T-helper 22 cell (primary cell): ENCODE results near the gene NFIL3.
A peak's percentile ranks its signal among the peaks of the same experiment; 100 is the strongest.
"Not testable (repeated sequence)": the region's sequence is repeated elsewhere in the genome, so short reads cannot be mapped to it uniquely, and the experiment has no call there.

Experiments used
- DNase-seq: peaks from one replicate; pipeline ENCODE4 v3.0.0-alpha.2; 2020; ENCODE audit warnings: low read depth

NFIL3 gene

DNA sequence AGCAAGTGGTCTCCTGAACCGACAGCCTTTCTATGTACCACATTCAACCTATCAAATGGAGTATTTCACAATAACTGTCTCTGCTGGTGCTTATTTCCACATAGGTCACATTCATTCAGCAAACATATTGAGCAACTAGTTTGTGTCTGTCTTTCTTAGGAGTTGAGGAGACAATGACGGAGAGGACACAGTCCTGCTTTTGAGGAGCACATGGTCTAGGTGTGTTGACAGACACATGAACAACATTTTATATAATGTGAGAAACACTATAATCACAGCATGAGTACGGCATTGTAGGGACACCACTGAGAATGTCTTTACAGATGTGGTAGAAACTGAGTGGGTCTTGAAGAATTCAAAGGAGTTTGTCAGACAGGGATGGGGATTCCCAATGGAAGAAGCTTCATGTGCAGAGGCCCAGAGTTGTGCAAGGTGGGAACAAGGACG lies 28.5 kb downstream of the NFIL3 start:
- DNase-seq = no peak

DNA sequence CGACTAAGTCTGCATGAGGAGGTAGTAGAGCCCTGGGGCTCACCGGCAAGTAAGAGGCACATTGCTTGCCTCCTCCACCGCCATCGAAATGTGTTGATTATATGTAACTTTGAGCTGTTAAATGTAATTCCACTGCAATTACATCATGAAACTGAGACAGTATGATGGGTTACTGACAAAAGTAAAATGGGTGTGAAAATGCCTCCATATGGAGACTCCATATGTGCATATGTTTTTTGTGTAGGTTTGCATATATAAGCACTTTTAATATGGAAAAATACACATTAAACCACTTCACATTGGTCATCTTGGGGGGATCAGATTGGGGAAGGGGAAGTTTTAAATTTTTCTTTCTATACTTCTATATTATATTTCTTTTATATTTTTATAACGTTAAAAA lies 29.8 kb downstream of the NFIL3 start:
- no peak for DNase-seq

DNA sequence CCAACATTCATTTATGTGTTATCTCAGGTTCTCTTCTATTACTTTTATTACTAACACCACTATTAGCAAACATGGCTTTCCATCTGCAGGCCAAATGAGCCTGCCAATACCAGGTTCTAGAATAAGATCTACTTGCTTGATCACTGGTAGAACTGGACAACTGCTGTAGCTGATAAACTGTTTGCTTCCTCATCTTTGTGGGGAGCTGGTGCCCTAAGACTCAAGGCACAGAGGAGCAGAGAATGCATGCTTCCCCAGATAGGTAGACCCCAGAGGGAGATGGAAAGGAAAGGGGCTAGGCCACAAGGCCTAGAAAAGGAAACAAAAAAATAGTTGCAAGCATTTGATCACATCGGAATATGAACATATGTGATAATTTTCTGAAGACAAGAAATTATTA lies 31.2 kb downstream of the NFIL3 start:
- no peak for DNase-seq

DNA sequence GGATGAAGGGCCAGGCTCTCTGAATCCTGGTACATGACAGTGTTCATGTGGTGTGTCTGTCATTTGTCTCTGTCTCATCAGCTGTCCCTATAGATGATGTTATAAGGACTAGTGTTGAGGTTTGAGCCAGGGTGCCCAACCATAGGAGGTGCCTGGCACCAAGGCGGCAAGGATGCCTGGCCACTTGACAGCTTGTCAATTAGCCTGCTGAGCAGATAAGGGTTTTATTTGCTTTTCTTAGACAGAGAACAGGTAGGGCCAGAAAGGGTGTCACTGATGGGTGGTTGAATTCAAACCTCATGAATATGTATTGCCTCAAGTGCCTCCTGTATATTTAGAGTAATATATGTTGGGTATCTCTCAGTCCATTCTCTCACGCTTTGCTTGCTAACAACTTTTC lies 31.8 kb downstream of the NFIL3 start:
- DNase-seq = no peak

DNA sequence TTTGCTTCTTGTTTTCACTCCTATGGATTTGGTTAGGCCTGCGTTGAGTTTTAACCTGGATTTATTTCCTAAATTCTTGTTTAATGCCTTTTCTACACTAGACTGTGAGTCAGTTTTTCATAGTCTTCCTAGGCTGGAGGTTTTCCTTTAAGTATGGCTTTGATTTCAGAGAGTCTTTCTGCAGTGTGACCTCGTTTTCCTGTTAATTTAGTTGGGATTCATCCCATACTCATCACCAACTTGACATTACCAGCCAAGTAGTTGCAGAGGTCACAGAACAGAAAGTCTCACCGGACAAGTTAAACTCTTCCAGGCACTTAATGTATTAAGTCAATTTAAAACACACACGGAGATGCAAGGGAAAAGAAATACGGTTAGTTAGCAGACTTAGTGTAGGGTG lies 32.2 kb downstream of the NFIL3 start:
- no peak for DNase-seq

DNA sequence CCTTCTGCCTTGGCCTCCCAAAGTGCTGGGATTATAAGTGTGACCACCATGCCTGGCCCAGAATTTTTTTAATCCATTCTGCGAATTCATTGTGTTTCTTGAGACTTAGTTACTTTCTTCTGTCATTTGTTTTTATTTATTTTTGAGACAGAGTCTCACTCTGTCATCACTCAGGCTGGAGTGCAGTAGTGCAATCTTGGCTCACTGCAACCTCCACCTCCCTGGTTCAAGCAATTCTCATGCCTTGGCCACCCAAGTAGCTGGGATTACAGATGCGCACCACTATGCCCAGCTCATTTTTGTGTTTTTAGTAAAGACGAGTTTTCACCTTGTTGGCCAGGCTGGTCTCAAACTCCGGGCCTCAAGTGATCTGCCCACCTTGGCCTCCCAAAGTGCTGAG lies 33.9 kb downstream of the NFIL3 start:
- not testable (repeated sequence) for DNase-seq

DNA sequence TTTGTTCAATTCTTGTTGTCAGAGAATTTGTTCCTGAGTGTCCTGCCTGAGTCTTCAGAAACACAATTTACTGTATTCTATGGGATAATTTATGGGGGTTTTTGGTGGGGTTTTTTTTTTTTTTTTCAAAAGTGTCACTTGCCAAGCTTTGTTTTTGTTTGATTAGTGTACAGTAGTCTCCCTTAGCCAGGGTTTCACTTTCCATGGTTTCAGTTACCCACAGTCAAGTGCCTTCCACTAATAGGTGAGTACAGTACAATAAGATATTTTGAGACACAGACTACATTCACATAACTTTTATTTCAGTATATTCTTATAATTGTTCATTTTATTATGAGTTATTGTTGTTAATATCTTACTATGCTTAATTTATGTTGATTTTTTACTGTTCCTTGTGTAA lies 36.9 kb downstream of the NFIL3 start:
- DNase-seq = no peak

DNA sequence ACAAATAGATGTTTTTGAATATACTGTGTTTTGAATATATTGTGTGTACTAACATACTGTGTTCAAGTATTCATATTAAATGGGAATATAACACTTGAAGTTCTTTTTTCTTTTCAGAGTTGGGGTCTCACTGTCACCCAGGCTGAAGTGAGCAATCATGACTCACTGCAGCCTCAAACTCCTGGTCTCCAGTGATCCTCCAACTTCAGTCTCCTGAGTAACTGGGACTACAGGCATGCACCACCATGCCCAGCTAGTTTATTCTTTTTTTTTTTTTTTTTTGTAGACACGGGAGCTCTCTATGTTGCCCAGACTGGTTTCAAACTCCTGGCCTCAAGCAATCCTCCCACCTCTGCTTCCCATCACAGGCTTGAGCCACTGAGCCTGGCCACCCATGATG lies 38.7 kb downstream of the NFIL3 start:
- DNase-seq = no peak

DNA sequence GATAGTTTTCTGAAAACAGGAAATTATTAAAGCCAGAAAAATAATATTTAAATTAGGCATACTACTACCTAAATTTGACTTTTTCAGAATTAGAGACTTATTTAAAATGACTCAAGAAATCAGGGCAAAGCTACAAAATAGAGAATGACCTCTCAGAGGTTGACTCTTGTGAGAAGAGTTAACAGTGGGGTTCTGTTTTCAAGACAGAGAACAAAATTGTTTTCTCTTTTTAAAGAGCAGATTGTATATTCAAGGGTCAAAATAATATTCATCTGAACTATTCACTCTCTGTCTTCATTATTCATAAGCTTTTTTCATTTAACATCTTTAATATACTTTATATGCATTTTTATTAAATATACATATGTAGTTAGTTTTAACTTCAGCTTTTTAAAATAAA lies 40.1 kb downstream of the NFIL3 start:
- DNase-seq = no peak

DNA sequence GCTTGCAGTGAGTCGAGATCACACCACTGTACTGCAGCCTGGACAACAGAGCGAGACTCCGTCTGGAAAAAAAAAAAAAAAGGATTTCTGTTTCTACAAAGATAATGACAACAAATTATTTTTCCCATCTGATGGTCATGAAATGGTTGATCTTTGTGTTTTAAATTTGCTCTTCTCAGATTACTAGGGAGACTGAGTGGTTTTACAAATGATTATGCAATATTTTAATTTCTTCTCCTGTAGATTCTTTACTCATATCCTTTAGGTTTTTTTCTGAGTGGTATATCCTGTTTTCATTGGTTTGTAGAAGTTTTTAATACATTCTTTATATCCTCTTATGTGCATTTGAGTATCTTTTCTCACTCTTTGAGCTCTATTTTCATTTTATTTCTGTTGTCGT lies 41.3 kb downstream of the NFIL3 start:
- DNase-seq = no peak

DNA sequence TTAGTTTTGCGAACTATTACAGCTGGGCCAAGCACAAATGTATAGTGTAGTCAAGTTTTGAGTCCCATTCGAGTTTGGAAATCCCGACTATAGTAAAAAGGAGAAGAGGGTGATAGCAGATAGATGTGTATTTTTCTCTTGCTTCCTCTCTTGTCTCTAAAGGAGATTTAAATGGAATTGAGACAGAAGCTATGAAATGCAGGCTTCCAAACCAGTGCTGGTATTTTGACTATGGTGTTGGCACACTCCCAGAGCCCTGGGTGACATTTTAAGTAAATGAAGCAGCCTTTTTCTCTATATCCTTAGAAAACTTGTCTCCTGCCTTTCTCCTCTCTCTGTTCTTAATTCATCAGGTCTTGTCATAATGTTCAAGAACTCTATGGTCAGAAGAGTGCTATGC lies 44.2 kb downstream of the NFIL3 start:
- no peak for DNase-seq

DNA sequence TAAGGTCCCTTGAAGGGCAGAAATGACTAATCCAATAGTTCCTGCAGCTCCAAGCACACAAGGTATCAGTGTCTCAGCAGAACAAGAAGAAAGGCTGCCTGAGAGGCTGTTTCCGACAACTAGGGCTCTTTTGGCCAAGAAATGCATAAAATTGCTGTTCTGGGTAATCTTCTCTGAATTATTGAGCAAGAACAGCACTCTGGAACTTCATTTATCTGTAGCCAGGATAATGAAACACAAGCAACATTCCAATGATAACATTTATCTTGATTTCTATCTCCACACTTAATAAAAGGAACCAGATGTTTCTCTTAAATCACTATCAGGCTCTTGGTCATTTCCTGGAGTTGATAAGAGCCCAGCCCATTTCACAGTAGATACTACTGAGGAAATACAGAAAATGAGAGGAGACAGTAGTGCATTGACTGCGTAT lies 44.9 kb downstream of the NFIL3 start:
- no peak for DNase-seq

DNA sequence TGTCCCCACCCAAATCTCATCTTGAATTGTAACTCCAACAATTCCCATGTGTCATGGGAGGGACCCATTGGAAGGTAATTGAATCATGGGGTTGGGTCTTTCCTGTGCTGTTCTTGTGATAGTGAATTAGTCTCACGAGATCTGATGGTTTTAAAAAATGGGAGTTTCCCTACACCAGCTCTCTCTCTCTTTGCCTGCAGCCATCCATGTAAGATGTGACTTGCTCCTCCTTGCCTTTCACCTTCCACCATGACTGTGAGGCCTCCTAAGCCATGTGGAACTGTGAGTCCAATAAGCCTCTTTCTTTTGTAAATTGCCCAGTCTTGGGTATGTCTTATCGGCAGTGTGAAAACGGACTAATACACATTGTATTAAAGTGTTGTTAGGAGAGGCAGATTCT lies 45.6 kb downstream of the NFIL3 start:
- DNase-seq = not testable (repeated sequence)

DNA sequence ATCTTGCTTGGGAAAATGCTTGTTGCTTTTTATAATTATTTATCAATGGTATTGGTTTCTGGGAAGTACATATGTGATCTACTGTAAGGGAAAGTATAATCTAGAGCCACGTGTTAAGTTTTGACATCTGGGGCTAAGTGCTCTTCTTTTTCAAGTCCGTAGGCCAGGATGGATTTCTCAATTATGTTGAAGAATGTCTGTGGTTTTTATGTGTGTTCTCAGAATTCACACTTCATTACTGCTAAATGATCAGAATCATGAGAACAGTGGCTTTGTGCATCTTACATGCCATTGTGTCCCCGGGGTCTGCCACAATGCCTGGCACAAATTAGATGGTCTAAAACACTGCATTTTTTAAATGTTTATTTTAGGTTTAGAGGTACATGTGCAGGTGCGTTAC lies 47.4 kb downstream of the NFIL3 start:
- no peak for DNase-seq

DNA sequence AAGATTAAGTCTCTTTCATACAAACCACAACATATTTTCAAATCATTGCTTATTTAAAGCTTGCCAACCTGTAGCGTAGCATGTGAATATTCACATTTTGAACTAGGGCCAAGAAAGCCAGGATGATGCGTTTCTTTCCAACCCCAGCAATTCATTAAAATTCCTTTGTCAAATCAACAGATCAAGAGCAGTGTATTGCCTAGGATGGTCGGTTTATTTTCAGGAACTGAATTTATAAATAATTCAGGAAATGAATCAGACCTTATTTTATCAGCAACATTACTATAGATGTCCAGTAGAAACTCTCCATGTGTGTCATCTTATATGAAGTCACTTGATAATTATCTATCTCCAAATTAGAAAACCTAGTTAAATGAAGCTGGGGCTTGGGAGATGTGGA lies 48.7 kb downstream of the NFIL3 start:
- DNase-seq = no peak

DNA sequence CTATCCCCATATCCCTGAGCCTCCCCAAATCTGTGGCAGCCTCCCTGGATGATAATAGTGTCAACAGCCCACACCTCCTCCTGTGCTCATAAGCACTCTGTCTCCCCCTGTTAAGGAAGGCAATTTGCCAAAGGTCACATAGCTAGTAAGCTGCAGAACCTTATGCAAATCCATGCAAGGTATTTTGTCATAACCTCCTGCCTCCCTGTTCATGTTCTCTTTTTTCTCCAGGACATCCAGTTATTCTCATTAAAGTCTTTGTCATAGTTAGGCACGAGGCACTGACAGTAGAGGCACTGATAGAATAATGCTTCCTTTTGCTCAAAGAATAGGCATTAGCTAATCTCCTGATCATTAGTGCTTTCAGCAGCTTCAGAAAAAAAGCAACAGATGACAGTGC lies 51.7 kb downstream of the NFIL3 start:
- DNase-seq = no peak

DNA sequence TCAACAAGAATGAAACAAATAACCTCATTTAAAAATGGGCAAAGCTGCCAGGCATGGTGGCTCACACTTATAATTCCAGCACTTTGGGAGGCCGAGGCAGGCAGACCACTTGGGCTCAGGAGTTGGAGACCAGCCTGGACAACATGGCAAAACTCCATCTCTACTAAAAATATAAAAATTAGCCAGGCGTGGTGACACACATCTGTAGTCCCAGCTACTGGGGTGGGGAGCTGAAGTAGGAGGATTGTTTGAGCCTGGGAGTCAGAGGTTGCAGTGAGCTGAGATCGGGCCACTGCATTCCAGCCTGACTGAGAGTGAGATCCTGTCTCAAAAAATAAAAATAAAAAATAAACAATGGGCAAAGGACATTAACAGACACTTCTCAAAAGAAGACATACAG lies 53.6 kb downstream of the NFIL3 start:
- not testable (repeated sequence) for DNase-seq

DNA sequence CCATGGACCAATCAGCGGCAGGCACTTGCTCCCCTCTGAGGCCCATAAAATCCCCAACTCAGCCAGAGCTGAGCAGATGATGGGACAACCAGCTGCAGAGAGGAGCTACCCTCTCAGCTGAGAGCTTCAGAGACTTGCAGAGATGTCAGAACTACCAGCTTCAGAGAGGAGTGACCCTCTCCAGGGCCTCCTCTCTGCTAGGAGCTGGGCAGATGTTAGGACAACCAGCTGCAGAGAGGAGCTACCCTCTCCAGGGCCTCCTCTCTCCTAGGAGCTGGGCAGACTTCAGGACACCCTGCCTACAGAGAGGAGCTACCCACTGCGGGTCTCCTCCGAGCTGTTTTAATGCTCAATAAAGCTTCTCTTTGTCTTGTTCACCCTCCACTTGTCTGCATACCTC lies 58.9 kb downstream of the NFIL3 start:
- DNase-seq = no peak

DNA sequence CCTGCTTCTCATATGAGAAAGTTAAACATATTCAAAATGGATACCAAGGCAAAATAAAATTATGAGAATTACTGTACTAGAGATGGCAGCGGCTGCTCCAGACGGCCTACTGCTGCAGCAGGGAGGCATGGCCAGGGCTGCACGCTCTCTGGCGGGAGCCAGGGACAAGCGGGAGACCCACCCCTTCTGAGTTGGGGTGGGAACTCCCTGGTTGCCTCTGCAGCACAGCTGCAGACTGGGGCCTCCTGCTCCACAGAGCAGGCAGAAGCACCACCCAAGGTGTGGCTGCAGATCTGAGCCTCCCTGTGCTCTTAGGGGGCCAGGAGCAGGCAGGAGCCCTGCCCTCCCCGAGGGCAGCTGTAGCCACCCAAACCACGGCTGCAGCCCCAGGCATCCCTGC lies 59.6 kb downstream of the NFIL3 start:
- DNase-seq = no peak

DNA sequence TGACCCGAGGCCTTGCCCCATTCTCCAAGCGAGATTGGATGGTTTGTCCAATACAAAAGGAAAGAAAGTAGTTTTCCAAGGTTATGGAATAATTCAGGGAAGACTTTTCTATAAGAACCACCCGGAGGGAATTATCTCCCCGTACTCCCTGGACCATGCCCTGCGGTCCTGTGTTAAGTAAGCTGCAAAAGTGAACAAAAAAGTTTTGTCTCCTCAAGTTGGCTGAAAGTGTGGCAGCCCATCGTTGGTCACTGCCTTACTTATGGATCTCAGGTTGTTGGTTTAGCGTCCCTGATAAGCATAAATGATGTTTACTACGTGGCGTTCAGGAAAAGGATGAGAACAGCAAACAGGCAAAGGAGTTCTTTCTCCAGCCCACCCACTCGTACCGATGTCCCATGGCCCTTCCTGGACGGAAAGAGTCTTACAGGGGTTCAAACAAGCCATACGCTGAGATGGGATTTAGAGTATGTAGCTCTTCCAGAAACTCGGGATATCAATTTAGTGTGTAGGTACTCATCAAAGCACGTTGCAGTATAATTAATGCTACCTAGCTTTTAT lies 61.5 kb downstream of the NFIL3 start:
- no peak for DNase-seq

DNA sequence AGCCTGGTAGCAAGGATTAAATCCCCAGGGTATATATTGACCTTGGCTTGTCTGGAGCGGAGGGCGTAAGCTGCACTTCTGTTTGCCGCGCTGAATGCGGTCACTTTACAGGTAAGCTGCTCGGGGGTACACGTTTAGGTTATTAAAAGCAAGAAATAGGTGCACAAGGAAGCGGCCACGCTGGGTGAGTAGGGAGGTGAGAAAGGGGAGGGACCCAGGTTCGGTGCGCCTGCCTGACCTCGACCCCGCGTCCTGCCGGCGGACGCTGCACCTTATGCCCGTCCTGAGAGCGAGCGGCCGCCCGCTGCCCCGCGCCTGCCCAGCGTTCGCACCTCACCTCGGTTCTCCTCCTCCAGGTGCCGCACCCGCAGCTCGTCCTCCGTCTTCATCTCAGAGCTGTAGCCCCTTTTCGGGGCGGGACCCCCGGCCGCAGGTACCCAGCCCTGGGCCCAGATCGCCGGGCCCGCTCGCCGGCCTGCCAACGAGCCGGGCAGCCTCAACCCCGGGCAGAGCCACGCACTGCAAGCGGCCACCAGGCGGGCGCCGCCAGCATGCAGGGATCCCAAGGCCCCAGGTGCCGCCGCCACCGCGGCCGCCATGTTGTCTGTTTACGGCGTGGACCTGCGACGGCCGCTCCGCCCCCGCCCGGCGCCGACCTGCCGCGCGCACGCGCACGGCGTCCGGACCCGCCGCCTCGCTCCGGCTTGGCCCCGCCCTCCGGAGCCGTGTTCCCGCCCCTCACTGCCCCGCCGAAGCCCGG lies 62.2 kb downstream of the NFIL3 start, which contains the start of gene AUH:
Gene AUH (minus strand): TSS at position 628 of the 760 bp plus-strand sequence. CDS start 29 bp downstream, at position 599.
- DNase-seq = peak; percentile 72

DNA sequence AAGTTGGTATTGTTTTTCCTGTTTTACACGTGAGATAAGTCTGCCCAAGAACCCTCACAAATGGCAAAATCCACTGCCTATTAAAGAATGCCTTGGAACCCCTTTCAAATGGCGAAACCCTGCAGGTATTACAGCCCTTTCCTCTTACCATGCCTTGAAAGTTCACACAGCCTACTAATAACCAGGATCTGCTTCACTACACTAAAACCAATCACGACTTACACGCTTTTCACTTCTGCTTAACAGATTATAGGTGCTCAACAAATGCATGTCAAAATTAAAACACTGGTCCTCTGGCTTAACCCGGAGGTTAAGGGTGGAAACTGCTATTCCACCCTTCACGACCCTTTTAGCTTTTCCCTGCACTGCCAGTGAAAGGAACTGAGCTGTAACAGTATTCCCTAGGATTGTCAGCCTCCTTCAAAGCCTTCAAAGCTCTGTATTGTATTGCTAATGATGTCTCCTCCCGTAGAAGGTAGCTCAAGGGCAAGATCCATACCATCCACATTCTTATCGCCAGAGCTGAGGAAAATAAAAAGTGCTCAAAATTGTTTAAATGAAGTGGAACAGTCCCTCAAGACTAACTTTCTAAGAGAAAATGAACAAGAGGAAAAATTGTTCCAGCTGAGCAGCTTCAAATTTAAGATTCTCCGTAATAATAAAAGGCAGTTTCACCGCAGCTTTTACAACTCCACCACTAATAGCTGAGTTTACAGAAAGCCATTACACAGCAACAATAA lies 62.9 kb downstream of the NFIL3 start:
- DNase-seq = no peak
